Subcutaneous adipose tissue (tissue), 4 donors: ENCODE measurements around the gene SLBP. TPM values are rescaled to one million over a fixed set of nuclear protein-coding genes. Genes with fewer than 3 reads are reported as not detected.

ENCODE experiments used
- total RNA-seq, 4 donors: library from RNA; depleted of rRNA; stranded (reverse); fragments of >200 nt; gene quantifications; one replicate each; pipeline ENCODE4 v1.1.0, GENCODE V29; 2016
- TF ChIP-seq, protein P1 (sequence below): fragments of 450-650 bp; IDR thresholded peaks from one replicate; pipeline ENCODE4 v1.5.1; 2016; ENCODE audit warnings: low read depth, mild to moderate bottlenecking, control low read depth, antibody characterized with exemption, moderate library complexity

The SLBP gene
- total RNA-seq, 4 donors from 2014 or later: 33.2 to 41.1 (median 37.0) TPM

DNA sequence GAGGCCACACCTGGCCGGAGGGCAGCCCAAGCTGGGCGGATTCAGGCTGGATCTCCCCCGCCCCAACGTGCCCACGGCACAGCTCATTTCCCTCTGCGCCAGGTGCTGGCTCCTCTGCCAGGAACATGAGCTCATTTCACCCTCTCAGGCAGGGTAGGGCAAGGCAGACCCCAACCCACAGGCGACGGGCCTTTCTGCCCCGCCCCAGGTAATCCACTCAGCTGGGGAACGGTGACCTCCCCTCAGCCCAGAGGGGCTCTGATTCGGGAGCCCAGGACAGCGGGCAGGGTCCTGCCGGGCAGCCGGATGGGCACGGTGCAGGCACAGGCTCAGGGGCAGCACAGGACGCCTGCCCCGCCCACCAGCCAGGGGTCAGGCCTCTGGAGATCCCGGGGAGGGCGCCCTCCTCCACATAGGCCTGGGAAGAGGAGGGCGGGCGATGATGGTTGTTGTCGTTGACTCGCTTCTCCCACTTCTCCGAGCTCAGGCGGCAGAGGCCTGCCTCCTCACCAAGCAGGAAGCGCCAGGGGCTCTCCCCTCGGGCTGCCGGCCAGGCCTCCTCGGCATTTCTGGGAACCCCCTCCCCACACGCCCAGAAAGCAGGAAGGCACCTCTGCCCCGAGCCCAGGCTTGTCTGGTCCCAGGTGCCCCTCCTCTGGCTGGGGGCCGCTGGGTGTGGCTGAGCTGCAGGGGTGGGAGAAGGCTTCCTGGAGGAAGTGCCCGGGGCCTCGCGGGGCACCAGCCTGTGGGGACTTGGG, 40.3 kb upstream of the SLBP start:
- TF ChIP-seq, protein P1, sequence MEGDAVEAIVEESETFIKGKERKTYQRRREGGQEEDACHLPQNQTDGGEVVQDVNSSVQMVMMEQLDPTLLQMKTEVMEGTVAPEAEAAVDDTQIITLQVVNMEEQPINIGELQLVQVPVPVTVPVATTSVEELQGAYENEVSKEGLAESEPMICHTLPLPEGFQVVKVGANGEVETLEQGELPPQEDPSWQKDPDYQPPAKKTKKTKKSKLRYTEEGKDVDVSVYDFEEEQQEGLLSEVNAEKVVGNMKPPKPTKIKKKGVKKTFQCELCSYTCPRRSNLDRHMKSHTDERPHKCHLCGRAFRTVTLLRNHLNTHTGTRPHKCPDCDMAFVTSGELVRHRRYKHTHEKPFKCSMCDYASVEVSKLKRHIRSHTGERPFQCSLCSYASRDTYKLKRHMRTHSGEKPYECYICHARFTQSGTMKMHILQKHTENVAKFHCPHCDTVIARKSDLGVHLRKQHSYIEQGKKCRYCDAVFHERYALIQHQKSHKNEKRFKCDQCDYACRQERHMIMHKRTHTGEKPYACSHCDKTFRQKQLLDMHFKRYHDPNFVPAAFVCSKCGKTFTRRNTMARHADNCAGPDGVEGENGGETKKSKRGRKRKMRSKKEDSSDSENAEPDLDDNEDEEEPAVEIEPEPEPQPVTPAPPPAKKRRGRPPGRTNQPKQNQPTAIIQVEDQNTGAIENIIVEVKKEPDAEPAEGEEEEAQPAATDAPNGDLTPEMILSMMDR: no peak

DNA sequence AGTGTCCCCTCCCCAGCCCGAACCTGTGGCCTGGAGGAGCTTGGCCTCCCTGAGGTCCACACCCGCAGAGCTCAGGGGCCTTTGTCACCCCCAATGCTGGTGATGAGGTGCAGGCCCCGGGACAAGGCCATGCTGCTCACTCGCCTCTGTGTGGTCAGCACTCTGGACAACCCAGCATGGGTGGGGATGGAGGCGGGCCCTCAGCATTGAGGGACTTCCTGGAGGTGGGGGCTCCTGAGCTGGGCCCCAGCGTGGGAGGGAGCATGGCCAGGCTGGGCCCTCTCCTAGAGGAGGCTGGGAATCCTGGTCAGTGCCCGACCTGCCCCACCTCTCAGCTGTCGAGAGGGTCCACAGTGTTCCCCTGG, 39.8 kb upstream of the SLBP start:
- TF ChIP-seq, protein P1: no peak

DNA sequence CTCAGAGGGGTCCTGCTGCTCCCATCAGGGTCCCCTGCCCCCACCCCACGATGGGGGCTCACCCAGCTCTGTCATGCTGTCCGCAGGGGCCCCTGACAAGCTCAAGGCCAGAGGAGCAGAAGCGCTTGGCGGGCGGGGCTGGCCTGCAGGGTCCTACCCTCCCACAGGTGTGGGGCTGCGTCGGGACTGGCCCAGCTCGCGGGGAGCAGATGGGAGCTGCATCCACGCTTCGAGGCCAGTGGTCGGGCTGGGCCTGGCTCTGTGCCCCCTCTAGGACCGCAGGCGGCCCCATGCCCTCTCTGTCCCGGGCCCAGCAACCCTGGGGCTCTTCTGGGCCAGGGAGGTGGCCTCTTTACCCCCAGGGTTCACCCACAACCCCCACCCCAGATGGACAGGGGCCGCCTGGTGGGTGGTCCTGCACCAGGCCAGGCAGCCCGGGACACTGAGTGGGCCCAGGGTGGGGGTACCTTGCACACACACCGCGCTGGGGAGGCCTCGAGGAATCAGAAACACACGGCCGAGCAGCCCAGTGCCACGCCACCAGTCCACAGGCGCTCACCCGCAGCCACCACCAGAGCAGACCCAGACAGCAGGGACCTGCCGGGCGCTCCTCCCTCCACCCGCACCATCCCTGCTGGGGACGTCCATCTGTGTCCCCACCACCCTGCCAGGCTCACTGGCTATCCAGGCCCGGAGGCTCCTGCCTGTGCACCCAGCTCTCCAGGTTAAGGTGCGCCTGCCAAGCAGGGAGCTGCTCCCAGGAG, 39.2 kb upstream of the SLBP start:
- TF ChIP-seq, protein P1: no peak

DNA sequence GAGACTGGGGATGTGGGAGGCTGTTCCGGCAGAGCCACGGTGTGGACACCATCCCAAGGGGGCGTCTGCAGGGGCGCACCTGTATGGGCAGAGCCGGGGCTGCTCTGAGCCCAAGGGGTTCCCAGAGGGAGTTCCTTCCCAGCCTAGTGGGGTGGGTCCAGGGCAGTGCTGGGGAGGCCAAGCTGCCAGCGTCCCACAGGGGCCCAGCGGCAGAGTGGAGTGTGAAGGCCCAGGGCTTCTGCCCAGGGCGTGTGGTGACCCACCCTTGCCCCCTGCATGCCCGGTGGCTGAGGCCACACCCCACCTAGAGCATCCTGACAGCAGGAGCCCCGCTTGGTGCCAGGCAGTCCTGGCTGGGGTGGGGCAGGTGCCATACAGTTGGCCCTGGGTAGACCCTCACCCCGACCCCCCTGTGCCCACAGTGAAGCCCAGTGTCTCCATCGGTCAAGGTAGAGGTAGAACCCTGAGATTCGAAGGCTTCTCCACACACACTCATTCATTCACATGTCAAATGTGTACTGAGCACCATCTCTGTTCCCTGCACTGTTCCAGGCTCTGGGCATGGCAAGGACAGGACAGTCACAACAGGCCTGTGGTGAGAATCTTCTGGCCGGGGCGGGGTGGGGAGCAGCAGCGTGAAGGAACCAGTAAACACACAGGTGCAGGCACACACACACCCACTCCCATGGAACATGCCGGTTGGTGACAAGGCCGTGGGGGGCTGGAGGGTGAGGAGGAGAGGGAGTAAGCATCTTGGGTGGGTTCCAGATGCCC, 38.4 kb upstream of the SLBP start:
- TF ChIP-seq, protein P1: no peak

DNA sequence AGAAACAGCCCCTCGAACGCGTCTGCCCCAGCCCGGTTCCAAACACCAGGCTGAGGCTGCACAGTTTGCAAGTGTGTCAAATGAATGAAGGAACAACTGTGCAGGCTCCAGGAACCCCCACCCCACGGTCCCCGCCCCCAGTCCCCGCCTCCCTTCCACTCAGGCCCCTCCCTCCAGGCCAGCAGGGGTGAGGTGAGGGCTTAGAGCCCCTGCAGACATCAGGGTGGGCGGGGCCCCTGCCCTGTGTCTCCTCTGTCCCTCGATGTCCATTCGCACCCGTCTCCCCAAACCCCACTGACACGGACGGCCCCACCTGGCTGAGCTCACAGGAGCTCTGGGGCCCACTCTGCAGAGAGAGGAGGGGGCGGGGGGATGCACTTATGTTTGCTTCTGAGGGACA, 37.7 kb upstream of the SLBP start:
- TF ChIP-seq, protein P1: no peak

DNA sequence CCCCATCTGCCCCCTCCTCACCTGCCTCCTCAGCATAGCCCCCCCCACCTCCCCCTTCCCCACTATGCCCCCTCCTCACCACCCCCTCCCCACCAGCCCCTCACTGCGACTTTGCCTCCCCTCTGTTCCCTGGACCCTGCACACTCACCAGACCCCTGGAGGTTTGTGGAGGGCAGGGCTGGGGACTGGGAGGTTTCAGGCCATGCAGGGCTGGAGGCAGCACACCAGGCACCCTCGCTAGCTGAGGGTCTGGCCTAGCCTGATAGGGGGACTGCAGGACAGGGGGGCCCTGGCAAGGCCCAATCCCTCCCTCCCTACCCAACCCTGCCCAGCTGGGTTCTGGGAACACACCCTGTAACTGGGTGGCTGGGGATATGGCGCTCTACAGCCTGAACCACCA, 37.3 kb upstream of the SLBP start:
- TF ChIP-seq, protein P1: no peak
